ENCODE results near the gene F11.

DNA sequence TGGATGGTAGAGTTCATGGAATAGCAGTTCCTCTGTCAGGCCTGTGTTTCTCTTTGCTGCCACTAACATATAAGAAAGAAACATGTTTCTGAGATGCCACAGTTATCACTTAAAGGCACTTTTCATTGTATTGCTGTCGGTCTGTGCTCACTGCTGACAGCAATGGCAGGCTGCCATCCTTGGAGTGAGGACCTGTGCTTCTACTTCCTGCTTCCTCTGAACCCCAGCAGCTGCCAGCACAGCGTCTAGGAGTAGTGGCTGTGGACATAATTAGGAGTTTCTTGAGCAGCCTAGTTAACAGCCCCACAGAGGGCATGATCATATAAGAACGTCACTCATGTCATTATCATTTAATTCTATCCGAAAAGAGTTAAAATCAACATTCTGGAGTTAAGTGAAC is 30.5 kb downstream of the F11 start:
- TF ChIP-seq, protein P1, sequence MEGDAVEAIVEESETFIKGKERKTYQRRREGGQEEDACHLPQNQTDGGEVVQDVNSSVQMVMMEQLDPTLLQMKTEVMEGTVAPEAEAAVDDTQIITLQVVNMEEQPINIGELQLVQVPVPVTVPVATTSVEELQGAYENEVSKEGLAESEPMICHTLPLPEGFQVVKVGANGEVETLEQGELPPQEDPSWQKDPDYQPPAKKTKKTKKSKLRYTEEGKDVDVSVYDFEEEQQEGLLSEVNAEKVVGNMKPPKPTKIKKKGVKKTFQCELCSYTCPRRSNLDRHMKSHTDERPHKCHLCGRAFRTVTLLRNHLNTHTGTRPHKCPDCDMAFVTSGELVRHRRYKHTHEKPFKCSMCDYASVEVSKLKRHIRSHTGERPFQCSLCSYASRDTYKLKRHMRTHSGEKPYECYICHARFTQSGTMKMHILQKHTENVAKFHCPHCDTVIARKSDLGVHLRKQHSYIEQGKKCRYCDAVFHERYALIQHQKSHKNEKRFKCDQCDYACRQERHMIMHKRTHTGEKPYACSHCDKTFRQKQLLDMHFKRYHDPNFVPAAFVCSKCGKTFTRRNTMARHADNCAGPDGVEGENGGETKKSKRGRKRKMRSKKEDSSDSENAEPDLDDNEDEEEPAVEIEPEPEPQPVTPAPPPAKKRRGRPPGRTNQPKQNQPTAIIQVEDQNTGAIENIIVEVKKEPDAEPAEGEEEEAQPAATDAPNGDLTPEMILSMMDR (IDR thresholded peaks at IDR 0.05; ENCODE audit: low read length), result no peak
- no peak for TF ChIP-seq EZH2 (IDR thresholded peaks at IDR 0.05; ENCODE audit: borderline replicate concordance, low read length)

Measured in OCI-LY1 (cell line).